ENCODE results near the gene SLC34A3.
A peak's percentile ranks its signal among the peaks of the same experiment; 100 is the strongest.

SLC34A3 gene

DNA sequence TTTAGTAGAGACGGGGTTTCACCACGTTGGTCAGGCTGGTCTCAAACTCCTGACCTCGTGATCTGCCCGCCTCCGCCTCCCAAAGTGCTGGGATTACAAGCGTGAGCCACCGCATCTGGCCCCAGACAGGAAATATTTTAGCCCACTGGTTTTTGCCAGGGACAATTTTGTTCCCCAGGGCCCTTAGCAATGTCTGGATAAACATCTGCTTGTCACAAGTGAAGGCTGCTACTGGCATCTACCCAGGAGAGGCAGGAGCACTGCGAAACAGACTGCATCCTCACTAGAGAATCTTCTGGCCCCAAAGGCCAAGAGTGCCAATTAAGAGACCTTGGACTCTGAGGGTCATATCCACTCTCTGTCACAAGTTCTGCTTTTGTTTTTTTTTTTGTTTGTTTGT lies 27.7 kb upstream of the SLC34A3 start:
- no peak overlapping the region for H4K8ac ChIP-seq (ENCODE audit: low read depth, low read length)
- no peak overlapping the region for H2BK15ac ChIP-seq (replicated peaks; ENCODE audit: low read depth)
- H3K36me3 ChIP-seq (ENCODE audit: control insufficient read depth, insufficient read depth, low read length): peaks cover 3% of the 10 kb centered on the region
- no peak overlapping the region for H3K9ac ChIP-seq (ENCODE audit: low read length)
- H2BK5ac ChIP-seq (ENCODE audit: low read length): no peak overlapping the region
- H3K79me1 ChIP-seq (ENCODE audit: low read length): peaks cover 42% of the 10 kb centered on the region
- no peak overlapping the region for H3K18ac ChIP-seq (ENCODE audit: low read length)
- no peak for DNase-seq
- H3K27ac ChIP-seq (ENCODE audit: low read depth, low read length): no peak overlapping the region
- H3K27me3 ChIP-seq (ENCODE audit: insufficient read depth, low read length, poor library complexity): no peaks in the 10 kb centered on the region
- no peak overlapping the region for H3K4ac ChIP-seq (ENCODE audit: low read depth, low read length)
- no peak overlapping the region for H3K4me2 ChIP-seq (ENCODE audit: low read length)
- WGBS (ENCODE audit: extremely low coverage, insufficient coverage, low lambda C conversion rate): no CpG with 5 or more reads among the region's 8 CpGs
- H3K4me1 ChIP-seq (ENCODE audit: control insufficient read depth, low read depth, low read length): peaks cover 6% of the 10 kb centered on the region
- H3K4me3 ChIP-seq (ENCODE audit: low read length): no peak overlapping the region
- no peak overlapping the region for H2BK120ac ChIP-seq (ENCODE audit: low read depth, low read length)
- H3K56ac ChIP-seq (ENCODE audit: low read length): no peak overlapping the region
- no peak overlapping the region for H4K5ac ChIP-seq (ENCODE audit: low read length)
- H3K23ac ChIP-seq (ENCODE audit: low read length): no peak overlapping the region
- no peak overlapping the region for H2AK5ac ChIP-seq (ENCODE audit: low read length)
- peaks cover 33% of the 10 kb centered on the region for H3K79me2 ChIP-seq (ENCODE audit: control insufficient read depth, insufficient read depth, low read length)

DNA sequence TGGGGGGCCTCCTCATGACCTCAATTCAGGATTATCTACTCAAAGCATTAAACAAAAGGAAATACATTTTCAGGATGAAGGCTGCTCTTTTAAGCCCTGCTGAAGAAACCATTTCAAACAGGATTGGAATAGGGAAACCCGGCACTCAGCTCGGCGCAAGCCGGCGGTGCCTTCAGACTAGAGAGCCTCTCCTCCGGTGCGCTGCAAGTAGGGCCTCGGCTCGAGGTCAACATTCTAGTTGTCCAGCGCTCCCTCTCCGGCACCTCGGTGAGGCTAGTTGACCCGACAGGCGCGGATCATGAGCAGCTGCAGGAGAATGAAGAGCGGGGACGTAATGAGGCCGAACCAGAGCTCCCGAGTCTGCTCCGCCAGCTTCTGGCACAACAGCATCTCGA lies 26.0 kb upstream of the SLC34A3 start:
- Histone ChIP-seq H2BK5ac (ENCODE audit: low read length) (no peak overlapping the region), H4K5ac (ENCODE audit: low read length) (no peak overlapping the region), H3K23ac (ENCODE audit: low read length) (no peak overlapping the region), H2BK15ac (replicated peaks; ENCODE audit: low read depth) (no peak overlapping the region), H3K56ac (ENCODE audit: low read length) (peak overlapping the region; percentile 96), H3K27me3 (ENCODE audit: insufficient read depth, low read length, poor library complexity) (no peaks in the 10 kb centered on the region), H3K4ac (ENCODE audit: low read depth, low read length) (no peak overlapping the region), H3K36me3 (ENCODE audit: control insufficient read depth, insufficient read depth, low read length) (peaks cover 3% of the 10 kb centered on the region), H3K9ac (ENCODE audit: low read length) (peak overlapping the region; percentile 96), H4K8ac (ENCODE audit: low read depth, low read length) (no peak overlapping the region), H2AK5ac (ENCODE audit: low read length) (no peak overlapping the region), H3K4me2 (ENCODE audit: low read length) (peak overlapping the region; percentile 88), H3K4me3 (ENCODE audit: low read length) (peak overlapping the region; percentile 87), H3K4me1 (ENCODE audit: control insufficient read depth, low read depth, low read length) (peaks cover 6% of the 10 kb centered on the region), H3K18ac (ENCODE audit: low read length) (no peak overlapping the region), H3K27ac (ENCODE audit: low read depth, low read length) (no peak overlapping the region), H3K79me2 (ENCODE audit: control insufficient read depth, insufficient read depth, low read length) (peaks cover 31% of the 10 kb centered on the region), H3K79me1 (ENCODE audit: low read length) (peaks cover 35% of the 10 kb centered on the region), H2BK120ac (ENCODE audit: low read depth, low read length) (no peak overlapping the region)
- no peak for DNase-seq
- no CpG with 5 or more reads among the region's 21 CpGs for WGBS (ENCODE audit: extremely low coverage, insufficient coverage, low lambda C conversion rate)

DNA sequence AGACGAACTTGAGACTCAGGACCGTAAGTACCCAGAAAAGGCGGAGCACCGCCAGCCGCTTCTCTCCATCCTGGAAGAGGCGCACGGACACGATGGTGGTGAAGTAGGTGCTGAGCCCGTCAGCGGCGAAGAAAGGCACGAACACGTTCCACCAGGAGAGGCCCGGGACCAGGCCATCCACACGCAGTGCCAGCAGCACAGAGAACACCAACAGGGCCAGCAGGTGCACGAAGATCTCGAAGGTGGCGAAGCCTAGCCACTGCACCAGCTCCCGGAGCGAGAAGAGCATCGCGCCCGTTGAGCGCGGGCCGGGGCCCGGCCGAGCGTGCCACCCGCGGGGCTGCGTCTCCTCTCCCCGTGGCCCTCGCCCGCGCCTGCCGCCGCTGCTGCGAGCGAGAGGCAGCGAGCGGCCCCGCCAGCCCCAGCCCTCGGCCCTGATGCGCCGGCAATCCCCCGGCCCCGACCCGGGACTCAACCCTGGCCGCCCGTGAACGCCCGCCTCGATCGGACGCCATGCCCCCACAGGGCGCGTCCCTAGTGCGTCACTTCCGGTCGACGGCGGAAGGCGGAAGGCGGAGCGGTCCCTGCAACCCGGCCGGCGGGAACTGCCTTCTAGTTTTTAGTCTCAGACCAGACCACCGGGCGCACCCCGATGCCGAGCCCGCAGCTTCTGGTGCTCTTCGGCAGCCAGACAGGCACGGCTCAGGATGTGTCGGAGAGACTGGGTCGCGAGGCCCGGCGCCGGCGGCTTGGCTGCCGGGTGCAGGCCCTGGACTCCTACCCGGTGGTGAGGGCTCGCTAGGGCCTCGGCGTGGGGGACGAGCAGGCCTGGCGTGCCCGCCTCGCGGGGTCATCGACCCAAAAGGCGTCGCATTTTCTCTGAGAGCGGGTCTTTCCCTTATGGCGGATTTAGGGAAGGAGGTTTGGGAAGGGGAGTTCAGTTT lies 25.3 kb upstream of the SLC34A3 start, which contains the start of the genes NDOR1 and TMEM203:
TSS of gene NDOR1 (plus strand) at position 575 of the 944 bp plus-strand sequence. CDS start at position 653, 78 bp downstream.
TSS of gene TMEM203 (minus strand) at position 523 of the 944 bp plus-strand sequence. CDS start at position 289, 234 bp downstream.
- Histone ChIP-seq H3K79me2 (ENCODE audit: control insufficient read depth, insufficient read depth, low read length) (peaks cover 31% of the 10 kb centered on the region), H3K36me3 (ENCODE audit: control insufficient read depth, insufficient read depth, low read length) (peaks cover 3% of the 10 kb centered on the region), H4K5ac (ENCODE audit: low read length) (no peak within 1 kb of the TSS), H3K18ac (ENCODE audit: low read length) (peak within 1 kb of the TSS; percentile 63), H3K4ac (ENCODE audit: low read depth, low read length) (peak within 1 kb of the TSS; percentile 82), H2BK15ac (replicated peaks; ENCODE audit: low read depth) (no peak within 1 kb of the TSS), H3K4me1 (ENCODE audit: control insufficient read depth, low read depth, low read length) (peaks cover 6% of the 10 kb centered on the region), H4K8ac (ENCODE audit: low read depth, low read length) (no peak within 1 kb of the TSS), H3K56ac (ENCODE audit: low read length) (peak within 1 kb of the TSS; percentile 98), H3K27ac (ENCODE audit: low read depth, low read length) (peak within 1 kb of the TSS; percentile 33), H3K79me1 (ENCODE audit: low read length) (peaks cover 35% of the 10 kb centered on the region), H3K27me3 (ENCODE audit: insufficient read depth, low read length, poor library complexity) (no peaks in the 10 kb centered on the region), H3K9ac (ENCODE audit: low read length) (peak within 1 kb of the TSS; percentile 96), H2AK5ac (ENCODE audit: low read length) (peak within 1 kb of the TSS; percentile 38), H2BK120ac (ENCODE audit: low read depth, low read length) (no peak within 1 kb of the TSS), H3K4me3 (ENCODE audit: low read length) (peak within 1 kb of the TSS; percentile 98), H3K4me2 (ENCODE audit: low read length) (peak within 1 kb of the TSS; percentile 88), H3K23ac (ENCODE audit: low read length) (no peak within 1 kb of the TSS), H2BK5ac (ENCODE audit: low read length) (no peak within 1 kb of the TSS)
- WGBS (ENCODE audit: extremely low coverage, insufficient coverage, low lambda C conversion rate): no CpG with 5 or more reads among the region's 98 CpGs
- DNase-seq: peak; percentile 91

DNA sequence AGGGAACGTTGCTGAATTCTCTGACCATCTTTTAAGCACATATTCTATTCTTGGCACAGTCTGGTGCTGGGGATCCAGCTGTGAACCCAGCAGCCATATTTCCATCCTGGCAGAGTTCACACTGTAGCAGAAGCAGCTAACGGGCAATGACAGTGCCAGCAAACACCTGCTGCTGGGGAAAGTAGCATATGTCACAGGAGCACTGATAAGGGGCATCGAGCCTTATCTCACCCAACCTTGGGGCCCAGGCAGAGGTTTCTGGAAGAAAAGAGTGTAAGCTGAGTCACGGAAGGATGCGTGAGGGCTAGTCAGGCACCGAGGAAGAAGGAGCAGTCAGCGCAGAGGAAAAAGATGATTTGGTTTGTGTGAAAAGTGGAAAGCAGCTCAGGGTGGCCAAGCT lies 24.1 kb upstream of the SLC34A3 start:
- H3K27me3 ChIP-seq (ENCODE audit: insufficient read depth, low read length, poor library complexity): no peaks in the 10 kb centered on the region
- peaks cover 3% of the 10 kb centered on the region for H3K36me3 ChIP-seq (ENCODE audit: control insufficient read depth, insufficient read depth, low read length)
- no peak overlapping the region for H4K8ac ChIP-seq (ENCODE audit: low read depth, low read length)
- H3K27ac ChIP-seq (ENCODE audit: low read depth, low read length): no peak overlapping the region
- H3K23ac ChIP-seq (ENCODE audit: low read length): no peak overlapping the region
- no peak for DNase-seq
- H2BK120ac ChIP-seq (ENCODE audit: low read depth, low read length): no peak overlapping the region
- H3K9ac ChIP-seq (ENCODE audit: low read length): peak overlapping the region; percentile 96
- no peak overlapping the region for H3K4me3 ChIP-seq (ENCODE audit: low read length)
- no peak overlapping the region for H2BK15ac ChIP-seq (replicated peaks; ENCODE audit: low read depth)
- peaks cover 31% of the 10 kb centered on the region for H3K79me2 ChIP-seq (ENCODE audit: control insufficient read depth, insufficient read depth, low read length)
- H3K79me1 ChIP-seq (ENCODE audit: low read length): peaks cover 34% of the 10 kb centered on the region
- no peak overlapping the region for H2AK5ac ChIP-seq (ENCODE audit: low read length)
- no peak overlapping the region for H3K4me2 ChIP-seq (ENCODE audit: low read length)
- H2BK5ac ChIP-seq (ENCODE audit: low read length): no peak overlapping the region
- peaks cover 6% of the 10 kb centered on the region for H3K4me1 ChIP-seq (ENCODE audit: control insufficient read depth, low read depth, low read length)
- WGBS (ENCODE audit: extremely low coverage, insufficient coverage, low lambda C conversion rate): no CpG with 5 or more reads among the region's 7 CpGs
- peak overlapping the region; percentile 46 for H3K56ac ChIP-seq (ENCODE audit: low read length)
- no peak overlapping the region for H3K18ac ChIP-seq (ENCODE audit: low read length)
- no peak overlapping the region for H4K5ac ChIP-seq (ENCODE audit: low read length)
- no peak overlapping the region for H3K4ac ChIP-seq (ENCODE audit: low read depth, low read length)

DNA sequence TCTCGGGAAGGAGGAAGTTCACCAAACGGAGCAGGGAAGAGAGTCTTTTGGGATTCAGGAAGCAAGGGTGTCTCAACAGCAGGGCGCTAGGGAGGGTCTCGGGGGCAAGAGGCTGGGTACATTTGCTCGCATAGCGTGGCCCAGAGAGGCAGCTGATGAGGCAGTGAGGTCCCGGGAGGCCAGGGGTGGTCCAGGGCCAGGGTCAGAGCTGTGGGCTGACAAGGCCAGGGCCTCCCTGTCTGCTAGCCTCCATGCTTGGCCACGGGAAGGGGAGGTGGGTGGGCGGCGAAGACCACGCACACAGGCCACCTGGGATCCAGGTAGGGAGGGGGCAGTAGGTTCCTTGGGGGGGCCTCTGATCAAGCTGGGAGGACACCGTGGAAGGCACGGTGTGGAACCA lies 19.2 kb upstream of the SLC34A3 start:
- no peak overlapping the region for H3K27ac ChIP-seq (ENCODE audit: low read depth, low read length)
- peaks cover 10% of the 10 kb centered on the region for H3K79me1 ChIP-seq (ENCODE audit: low read length)
- no peaks in the 10 kb centered on the region for H3K27me3 ChIP-seq (ENCODE audit: insufficient read depth, low read length, poor library complexity)
- no peak overlapping the region for H3K4me2 ChIP-seq (ENCODE audit: low read length)
- H2BK120ac ChIP-seq (ENCODE audit: low read depth, low read length): no peak overlapping the region
- H4K8ac ChIP-seq (ENCODE audit: low read depth, low read length): no peak overlapping the region
- H2AK5ac ChIP-seq (ENCODE audit: low read length): no peak overlapping the region
- no peak for DNase-seq
- no peak overlapping the region for H4K5ac ChIP-seq (ENCODE audit: low read length)
- no CpG with 5 or more reads among the region's 13 CpGs for whole genome bisulfite sequencing (ENCODE audit: extremely low coverage, insufficient coverage, low lambda C conversion rate)
- H3K23ac ChIP-seq (ENCODE audit: low read length): no peak overlapping the region
- no peak overlapping the region for H2BK5ac ChIP-seq (ENCODE audit: low read length)
- H3K79me2 ChIP-seq (ENCODE audit: control insufficient read depth, insufficient read depth, low read length): peaks cover 7% of the 10 kb centered on the region
- no peak overlapping the region for H3K4ac ChIP-seq (ENCODE audit: low read depth, low read length)
- no peak overlapping the region for H3K18ac ChIP-seq (ENCODE audit: low read length)
- no peaks in the 10 kb centered on the region for H3K4me1 ChIP-seq (ENCODE audit: control insufficient read depth, low read depth, low read length)
- H3K36me3 ChIP-seq (ENCODE audit: control insufficient read depth, insufficient read depth, low read length): peaks cover 4% of the 10 kb centered on the region
- no peak overlapping the region for H2BK15ac ChIP-seq (replicated peaks; ENCODE audit: low read depth)
- H3K56ac ChIP-seq (ENCODE audit: low read length): no peak overlapping the region
- no peak overlapping the region for H3K9ac ChIP-seq (ENCODE audit: low read length)
- no peak overlapping the region for H3K4me3 ChIP-seq (ENCODE audit: low read length)

Measured in mesendoderm (in vitro differentiated cells).